ENCODE measurements around the gene WDR20. TPM values are rescaled to one million over a fixed set of nuclear protein-coding genes. Genes with fewer than 3 reads are reported as not detected.

Gene WDR20
- total and polyA plus RNA-seq, 2 donors, result 16.4 to 16.8 TPM

Other genes with a start within 250 kb of the WDR20 start
- 114 TPM for gene DYNC1H1, start 175.3 kb upstream of the WDR20 start, total RNA-seq
- gene DYNC1H1, start 175.3 kb upstream of the WDR20 start, polyA plus RNA-seq, result 111 TPM
- gene HSP90AA1, start 52.9 kb upstream of the WDR20 start, total RNA-seq, result 487 TPM
- gene HSP90AA1, start 52.9 kb upstream of the WDR20 start, polyA plus RNA-seq, result 251 TPM
- 2.9 TPM for gene MOK, start 165.3 kb downstream of the WDR20 start, total RNA-seq
- 9.0 TPM for gene MOK, start 165.3 kb downstream of the WDR20 start, polyA plus RNA-seq
- gene ZNF839, start 179.8 kb downstream of the WDR20 start, total RNA-seq, result 8.3 TPM
- 18.8 TPM for gene ZNF839, start 179.8 kb downstream of the WDR20 start, polyA plus RNA-seq
- 26.7 TPM for gene CINP, start 223.0 kb downstream of the WDR20 start, total RNA-seq
- gene CINP, start 223.0 kb downstream of the WDR20 start, polyA plus RNA-seq, result 33.4 TPM
- gene TECPR2, start 223.0 kb downstream of the WDR20 start, total RNA-seq, result 7.6 TPM
- gene TECPR2, start 223.0 kb downstream of the WDR20 start, polyA plus RNA-seq, result 8.3 TPM